Measurements from ENCODE around the gene CHEK1.
"Not testable (repeated sequence)": the region's sequence is repeated elsewhere in the genome, so short reads cannot be mapped to it uniquely, and the experiment has no call there.

Gene CHEK1

GRCh38 chr11:125624756-125625213 is at the start of gene CHEK1:
Gene CHEK1, plus strand, starts transcription at chr11:125625163. Its CDS starts 1,606 bp downstream, at chr11:125626769.
- no peak for DNase-seq

- not testable (repeated sequence) for DNase-seq
Observed at GRCh38 chr11:125577181-125577580, 47.8 kb upstream of the CHEK1 start.

GRCh38 chr11:125578783-125579182 is 46.2 kb upstream of the CHEK1 start:
- DNase-seq = no peak

- DNase-seq = no peak
Observed at GRCh38 chr11:125579811-125580210, 45.2 kb upstream of the CHEK1 start.

- DNase-seq = no peak
Observed at GRCh38 chr11:125583496-125583895, 41.5 kb upstream of the CHEK1 start.

GRCh38 chr11:125585487-125585886 is 39.5 kb upstream of the CHEK1 start:
- no peak for DNase-seq

- DNase-seq = no peak
Observed at GRCh38 chr11:125586623-125587022, 38.3 kb upstream of the CHEK1 start.

- DNase-seq = no peak
Observed at GRCh38 chr11:125587480-125587879, 37.5 kb upstream of the CHEK1 start.

GRCh38 chr11:125588505-125588904 is 36.5 kb upstream of the CHEK1 start:
- DNase-seq = no peak

GRCh38 chr11:125591649-125592304 is 33.2 kb upstream of the CHEK1 start:
- peak; percentile 45 for DNase-seq

- peak; percentile 96 for DNase-seq
Observed at GRCh38 chr11:125592305-125593113, 32.5 kb upstream of the CHEK1 start, which contains the start of gene STT3A. Gene STT3A, plus strand, starts transcription at chr11:125592852. Its CDS starts 3,064 bp downstream, at chr11:125595916.

- DNase-seq = no peak
Observed at GRCh38 chr11:125593114-125593820, 31.7 kb upstream of the CHEK1 start.

- no peak for DNase-seq
Observed at GRCh38 chr11:125594958-125595357, 30.0 kb upstream of the CHEK1 start.

GRCh38 chr11:125600663-125601062 is 24.3 kb upstream of the CHEK1 start:
- DNase-seq = no peak

- no peak for DNase-seq
Observed at GRCh38 chr11:125603207-125603606, 21.8 kb upstream of the CHEK1 start.

- no peak for DNase-seq
Observed at GRCh38 chr11:125605417-125605816, 19.5 kb upstream of the CHEK1 start.

GRCh38 chr11:125609545-125609944 is 15.4 kb upstream of the CHEK1 start:
- no peak for DNase-seq

GRCh38 chr11:125618383-125618782 is 6.6 kb upstream of the CHEK1 start:
- no peak for DNase-seq

GRCh38 chr11:125621995-125622394 is 3.0 kb upstream of the CHEK1 start:
- DNase-seq = no peak

GRCh38 chr11:125623064-125623463 is 1.9 kb upstream of the CHEK1 start:
- no peak for DNase-seq

- DNase-seq = no peak
Observed at GRCh38 chr11:125625225-125625629, 264 bp downstream of the CHEK1 start.

- DNase-seq = peak; percentile 85
Observed at GRCh38 chr11:125625630-125626287, 796 bp downstream of the CHEK1 start.
